GM21360 (cell line): ENCODE data around the gene SFMBT2.
"Not testable (repeated sequence)": the region's sequence is repeated elsewhere in the genome, so short reads cannot be mapped to it uniquely, and the experiment has no call there.

Experiments
- ATAC-seq: cut with Tn5 transposase; IDR thresholded peaks from one replicate; pipeline ENCODE4 v1.9.1; 2021; ENCODE audit warnings: mild to moderate bottlenecking, moderate library complexity; ENCODE audit not compliant: unreplicated experiment

SFMBT2 gene

GRCh38 chr10:7302392-7302906 lies 108.4 kb downstream of the SFMBT2 start:
- no peak for ATAC-seq

- ATAC-seq, result no peak
These were observed 109.6 kb downstream of the SFMBT2 start for GRCh38 chr10:7301006-7301778.

- no peak for ATAC-seq
These were observed 110.4 kb downstream of the SFMBT2 start for GRCh38 chr10:7300384-7300971.

- ATAC-seq, result not testable (repeated sequence)
These were observed 111.1 kb downstream of the SFMBT2 start for GRCh38 chr10:7299601-7300325.

GRCh38 chr10:7298495-7298894 lies 112.3 kb downstream of the SFMBT2 start:
- no peak for ATAC-seq

- ATAC-seq, result no peak
These were observed 113.7 kb downstream of the SFMBT2 start for GRCh38 chr10:7297094-7297493.

- no peak for ATAC-seq
These were observed 114.2 kb downstream of the SFMBT2 start for GRCh38 chr10:7296648-7297047.

- ATAC-seq, result no peak
These were observed 114.8 kb downstream of the SFMBT2 start for GRCh38 chr10:7296076-7296475.

GRCh38 chr10:7293378-7293920 lies 117.4 kb downstream of the SFMBT2 start:
- no peak for ATAC-seq

GRCh38 chr10:7291487-7292270 lies 119.2 kb downstream of the SFMBT2 start:
- no peak for ATAC-seq

- ATAC-seq, result no peak
These were observed 122.7 kb downstream of the SFMBT2 start for GRCh38 chr10:7288060-7288690.

GRCh38 chr10:7287377-7287776 lies 123.5 kb downstream of the SFMBT2 start:
- ATAC-seq, result no peak

GRCh38 chr10:7285522-7286322 lies 125.1 kb downstream of the SFMBT2 start:
- no peak for ATAC-seq

GRCh38 chr10:7283246-7283645 lies 127.6 kb downstream of the SFMBT2 start:
- ATAC-seq, result no peak

- no peak for ATAC-seq
These were observed 128.4 kb downstream of the SFMBT2 start for GRCh38 chr10:7282457-7282856.

- ATAC-seq, result no peak
These were observed 129.4 kb downstream of the SFMBT2 start for GRCh38 chr10:7281429-7281828.

GRCh38 chr10:7279303-7279702 lies 131.5 kb downstream of the SFMBT2 start:
- ATAC-seq, result no peak

- no peak for ATAC-seq
These were observed 133.0 kb downstream of the SFMBT2 start for GRCh38 chr10:7277867-7278266.

- no peak for ATAC-seq
These were observed 133.4 kb downstream of the SFMBT2 start for GRCh38 chr10:7277432-7277831.
